ENCODE results near the gene ASCL2. TPM values are rescaled to one million over a fixed set of nuclear protein-coding genes. Genes with fewer than 3 reads are reported as not detected.

ASCL2 gene
- total RNA-seq, 1 donor from 2014 or later = 1.7 TPM

DNA sequence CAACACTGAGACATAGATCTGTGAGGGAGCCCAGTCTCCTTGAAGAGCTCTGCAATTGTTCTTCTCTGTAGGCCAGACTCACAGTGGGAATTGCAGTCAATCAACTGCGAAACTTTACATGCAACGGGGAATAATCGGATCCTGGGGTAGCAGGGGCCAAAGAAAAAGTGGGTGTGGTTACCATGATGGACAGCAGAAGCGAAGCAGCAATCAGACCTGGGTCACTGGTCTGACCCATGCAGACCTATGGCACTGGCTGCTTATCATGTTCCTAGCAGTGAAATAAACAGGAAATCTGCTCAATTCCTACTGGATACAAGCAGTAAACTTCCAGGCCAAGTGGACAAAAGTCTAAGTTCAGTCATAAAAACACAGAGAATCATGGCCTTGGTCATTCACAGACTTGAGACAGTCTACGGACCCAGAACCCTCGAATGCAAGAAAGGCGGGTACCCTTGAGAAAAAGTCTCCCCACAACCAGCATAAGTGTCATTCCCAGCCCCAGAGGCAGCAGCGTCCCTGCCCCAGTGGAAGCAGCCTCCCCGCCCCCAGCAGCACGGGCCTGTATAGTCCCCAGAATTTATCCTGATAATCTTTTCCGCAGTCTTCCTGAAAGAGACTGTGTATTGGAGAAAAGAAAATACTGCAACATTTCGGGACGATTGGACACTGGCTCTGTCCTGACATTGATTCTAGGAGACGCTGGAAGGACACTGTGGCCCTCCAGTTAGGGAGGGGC is 34.6 kb downstream of the ASCL2 start:
- no peak overlapping the region for H3K4me3 ChIP-seq
- DNase-seq (no peak), ATAC-seq (peak in 1 of 2 donors; percentile 16)
- H3K4me1 ChIP-seq = peaks cover 10% of the 10 kb centered on the region
- H3K27me3 ChIP-seq (ENCODE audit: low read depth) = no peaks in the 10 kb centered on the region
- peaks cover 2% of the 10 kb centered on the region for H3K9me3 ChIP-seq
- TF ChIP-seq, protein P1, sequence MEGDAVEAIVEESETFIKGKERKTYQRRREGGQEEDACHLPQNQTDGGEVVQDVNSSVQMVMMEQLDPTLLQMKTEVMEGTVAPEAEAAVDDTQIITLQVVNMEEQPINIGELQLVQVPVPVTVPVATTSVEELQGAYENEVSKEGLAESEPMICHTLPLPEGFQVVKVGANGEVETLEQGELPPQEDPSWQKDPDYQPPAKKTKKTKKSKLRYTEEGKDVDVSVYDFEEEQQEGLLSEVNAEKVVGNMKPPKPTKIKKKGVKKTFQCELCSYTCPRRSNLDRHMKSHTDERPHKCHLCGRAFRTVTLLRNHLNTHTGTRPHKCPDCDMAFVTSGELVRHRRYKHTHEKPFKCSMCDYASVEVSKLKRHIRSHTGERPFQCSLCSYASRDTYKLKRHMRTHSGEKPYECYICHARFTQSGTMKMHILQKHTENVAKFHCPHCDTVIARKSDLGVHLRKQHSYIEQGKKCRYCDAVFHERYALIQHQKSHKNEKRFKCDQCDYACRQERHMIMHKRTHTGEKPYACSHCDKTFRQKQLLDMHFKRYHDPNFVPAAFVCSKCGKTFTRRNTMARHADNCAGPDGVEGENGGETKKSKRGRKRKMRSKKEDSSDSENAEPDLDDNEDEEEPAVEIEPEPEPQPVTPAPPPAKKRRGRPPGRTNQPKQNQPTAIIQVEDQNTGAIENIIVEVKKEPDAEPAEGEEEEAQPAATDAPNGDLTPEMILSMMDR (IDR thresholded peaks at IDR 0.05) = no peak
- H3K36me3 ChIP-seq = no peaks in the 10 kb centered on the region
- peak overlapping the region; percentile 58 for H3K27ac ChIP-seq
- intact Hi-C loops (cut with DNase I) = no loop called here

DNA sequence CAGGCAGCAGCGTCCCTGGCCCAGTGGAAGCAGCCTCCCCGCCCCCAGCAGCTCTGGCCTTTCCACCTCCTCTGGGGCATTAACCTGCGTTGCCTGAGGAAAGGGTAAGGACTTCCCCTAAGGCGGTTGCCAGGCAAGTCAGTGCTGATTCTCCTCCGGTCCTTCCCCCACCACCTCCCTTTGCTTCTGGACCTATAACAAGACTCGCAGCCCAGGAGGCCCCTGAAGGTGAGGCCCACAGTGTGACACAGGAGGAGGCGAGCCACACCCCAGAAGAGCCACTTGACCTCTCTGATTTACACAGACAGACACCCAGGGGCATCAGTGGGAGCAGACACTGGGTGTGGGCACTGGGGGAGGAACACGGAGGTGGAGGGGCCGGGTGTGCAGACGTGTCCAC is 35.4 kb downstream of the ASCL2 start:
- peak overlapping the region; percentile 58 for H3K27ac ChIP-seq
- ATAC-seq = no peak

DNA sequence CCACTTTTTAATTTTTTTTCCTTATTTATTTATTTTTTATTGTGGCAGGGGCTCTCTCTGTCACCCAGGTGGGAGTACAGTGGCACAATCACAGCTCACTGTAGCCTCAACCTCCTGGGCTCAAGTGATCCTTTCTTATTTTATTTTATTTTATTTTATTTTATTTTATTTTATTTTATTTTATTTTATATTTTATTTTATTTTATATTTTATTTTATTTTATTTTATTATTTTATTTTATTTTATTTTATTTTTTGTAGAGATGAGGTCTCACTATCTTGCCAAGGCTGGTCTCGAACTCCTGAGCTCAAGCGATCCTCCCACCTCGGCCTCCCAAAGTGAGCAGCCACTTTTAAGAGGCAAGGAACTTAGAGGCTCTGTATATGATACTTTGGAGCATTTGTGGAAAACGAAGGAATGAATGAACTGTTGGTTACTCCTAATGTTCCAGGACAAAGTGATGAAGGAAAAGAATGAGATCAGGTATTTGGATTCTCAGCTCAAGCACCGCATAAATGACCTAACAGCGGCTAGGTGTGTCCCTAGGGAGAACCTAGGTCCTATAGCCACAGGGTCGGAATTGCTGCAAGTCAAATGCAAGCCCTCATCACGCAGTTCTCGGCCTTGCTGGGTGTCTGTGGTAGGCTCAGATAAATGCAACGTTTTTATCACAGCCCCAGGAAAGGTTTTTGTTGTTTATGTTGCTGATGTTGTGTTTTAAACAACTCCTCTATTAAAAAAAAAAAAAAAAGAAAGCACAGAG is 36.5 kb downstream of the ASCL2 start:
- no peak for ATAC-seq
- TF ChIP-seq, protein P1 (IDR thresholded peaks at IDR 0.05) = no peak
- Histone ChIP-seq H3K27ac (no peak overlapping the region), H3K9me3 (peaks cover 15% of the 10 kb centered on the region), H3K4me1 (peaks cover 10% of the 10 kb centered on the region), H3K4me3 (no peak overlapping the region), H3K27me3 (ENCODE audit: low read depth) (no peaks in the 10 kb centered on the region), H3K36me3 (no peaks in the 10 kb centered on the region)
- DNase-seq = no peak
- intact Hi-C loops (cut with DNase I) = no loop called here

More for the DNA sequence above, 35.4 kb downstream of the ASCL2 start:
- no peaks in the 10 kb centered on the region for H3K36me3 ChIP-seq
- H3K4me3 ChIP-seq = no peak overlapping the region
- DNase-seq = no peak
- TF ChIP-seq, protein P1 (IDR thresholded peaks at IDR 0.05) = no peak
- H3K4me1 ChIP-seq = peaks cover 10% of the 10 kb centered on the region
- H3K9me3 ChIP-seq = peaks cover 5% of the 10 kb centered on the region
- no peaks in the 10 kb centered on the region for H3K27me3 ChIP-seq (ENCODE audit: low read depth)
- intact Hi-C loops (cut with DNase I) = no loop called here

DNA sequence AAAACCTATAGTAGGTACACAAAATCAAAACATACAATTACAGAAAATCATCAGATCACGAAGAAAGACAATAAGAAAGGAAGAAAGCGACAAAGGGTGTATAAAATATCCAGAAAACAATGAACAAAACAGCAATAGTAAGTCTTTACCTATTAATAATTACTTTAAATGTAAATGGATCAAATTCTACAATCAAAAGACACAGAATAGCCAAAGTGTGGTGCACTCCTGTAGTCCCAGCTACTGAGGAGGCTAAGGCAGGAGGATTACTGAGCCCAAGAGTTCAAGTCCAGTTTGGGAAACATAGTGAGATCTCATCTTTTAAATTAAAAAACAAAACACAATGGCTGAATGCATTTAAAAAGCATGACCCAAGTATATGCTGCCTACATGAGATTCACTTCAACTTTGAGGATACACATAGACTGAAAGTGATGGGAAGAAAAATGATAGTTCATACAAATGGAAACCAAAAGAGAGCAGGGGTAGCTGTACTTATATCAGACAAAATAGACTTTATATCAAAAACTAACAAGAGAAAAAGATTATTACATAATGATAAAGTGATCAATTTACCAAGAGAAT is 40.6 kb downstream of the ASCL2 start:
- no peak for DNase-seq
- Histone ChIP-seq H3K4me3 (no peak overlapping the region), H3K9me3 (peaks cover 16% of the 10 kb centered on the region), H3K36me3 (no peaks in the 10 kb centered on the region), H3K4me1 (peaks cover 1% of the 10 kb centered on the region), H3K27me3 (ENCODE audit: low read depth) (no peaks in the 10 kb centered on the region), H3K27ac (no peak overlapping the region)
- TF ChIP-seq, protein P1 (IDR thresholded peaks at IDR 0.05) = no peak
- no peak for ATAC-seq
- intact Hi-C loops (cut with DNase I) = no loop called here

DNA sequence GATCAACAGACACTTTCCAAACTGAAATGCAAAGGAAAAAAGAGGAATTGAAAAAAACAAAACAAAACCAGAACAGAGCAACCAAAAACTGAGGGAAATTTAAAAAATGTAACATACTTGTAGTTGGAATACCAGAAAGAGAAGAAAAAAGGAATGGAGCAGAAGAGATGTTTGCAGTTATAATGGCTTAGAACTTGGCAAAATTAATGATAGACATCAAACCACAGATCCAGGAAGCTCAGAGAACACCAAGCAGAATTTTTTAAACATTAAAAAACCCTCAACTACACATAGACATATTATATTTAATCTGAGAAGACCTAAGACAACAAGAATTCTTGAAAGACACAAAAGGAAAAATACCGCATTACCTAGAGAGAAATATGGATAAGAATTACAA is 46.1 kb downstream of the ASCL2 start:
- Histone ChIP-seq H3K27me3 (ENCODE audit: low read depth) (no peaks in the 10 kb centered on the region), H3K4me3 (no peak overlapping the region), H3K4me1 (no peaks in the 10 kb centered on the region), H3K27ac (no peak overlapping the region), H3K36me3 (no peaks in the 10 kb centered on the region), H3K9me3 (peaks cover 4% of the 10 kb centered on the region)
- TF ChIP-seq, protein P1 (IDR thresholded peaks at IDR 0.05) = no peak
- intact Hi-C loops (cut with DNase I) = no loop called here
- ATAC-seq (no peak), DNase-seq (no peak)

All from lower lobe of right lung (tissue), 2 donors.